Esophagus mucosa (tissue), 1 donor: Measurements from ENCODE around the gene SLC25A1. TPM values are rescaled to one million over a fixed set of nuclear protein-coding genes. Genes with fewer than 3 reads are reported as not detected.
A peak's percentile ranks its signal among the peaks of the same experiment; 100 is the strongest.
"Not testable (repeated sequence)": the region's sequence is repeated elsewhere in the genome, so short reads cannot be mapped to it uniquely, and the experiment has no call there.

Experiments
- ATAC-seq: fragments of 200-7000 bp; cut with Tn5 transposase; one replicate; pipeline ENCODE4 v1.9.1; 2020
- total RNA-seq: library from RNA; stranded (reverse); gene quantifications from one replicate; pipeline ENCODE4 v1.2.4, GENCODE V29; 2023
- donor health status: DM: yes; HTN: yes; CAD: no.

The SLC25A1 gene
- total RNA-seq, 1 donor from 2014 or later, result 78.5 TPM

- ATAC-seq, result no peak
These were observed 26.1 kb upstream of the SLC25A1 start for GRCh38 chr22:19204640-19205039.

- ATAC-seq, result no peak
These were observed 25.3 kb upstream of the SLC25A1 start for GRCh38 chr22:19203834-19204233.

GRCh38 chr22:19202799-19203186 lies 24.3 kb upstream of the SLC25A1 start:
- not testable (repeated sequence) for ATAC-seq

GRCh38 chr22:19201869-19202798 lies 23.6 kb upstream of the SLC25A1 start:
- ATAC-seq, result peak; percentile 57

- ATAC-seq, result no peak
These were observed 22.8 kb upstream of the SLC25A1 start for GRCh38 chr22:19201130-19201868.

GRCh38 chr22:19199479-19199878 lies 20.9 kb upstream of the SLC25A1 start:
- ATAC-seq, result no peak

GRCh38 chr22:19197997-19198865 lies 19.7 kb upstream of the SLC25A1 start:
- no peak for ATAC-seq

GRCh38 chr22:19196841-19197612 lies 18.5 kb upstream of the SLC25A1 start:
- ATAC-seq, result no peak

- no peak for ATAC-seq
These were observed 17.5 kb upstream of the SLC25A1 start for GRCh38 chr22:19195796-19196731.

GRCh38 chr22:19194766-19195536 lies 16.4 kb upstream of the SLC25A1 start:
- ATAC-seq, result no peak

GRCh38 chr22:19193879-19194278 lies 15.3 kb upstream of the SLC25A1 start:
- no peak for ATAC-seq

- ATAC-seq, result peak; percentile 20
These were observed 9.4 kb upstream of the SLC25A1 start for GRCh38 chr22:19187716-19188563.

GRCh38 chr22:19184276-19184997 lies 5.9 kb upstream of the SLC25A1 start:
- ATAC-seq, result no peak

- ATAC-seq, result no peak
These were observed 4.7 kb upstream of the SLC25A1 start for GRCh38 chr22:19183216-19183615.

GRCh38 chr22:19182472-19183157 lies 4.1 kb upstream of the SLC25A1 start:
- ATAC-seq, result no peak

- ATAC-seq, result no peak
These were observed 3.4 kb upstream of the SLC25A1 start for GRCh38 chr22:19181786-19182471.
